Activated CD4-positive, CD25-positive, alpha-beta regulatory T cell treated with anti-CD3 and anti-CD28 coated beads, Interleukin-2, amount 50 U/mL, for 24 hours (primary cell): ENCODE results near the gene CDH5.

Source experiments
- ATAC-seq, 2 donors: fragments of 150-1000 bp; cut with Tn5 transposase; one replicate each; pipeline ENCODE4 v1.10.0; 2021; ENCODE audit warnings: mild to moderate bottlenecking in 1 of 2, moderate library complexity in 1 of 2

The CDH5 gene

GRCh38 chr16:66391726-66392670 lies 25.5 kb downstream of the CDH5 start:
- no peak for ATAC-seq

- no peak for ATAC-seq
Observed at GRCh38 chr16:66395806-66396555, 29.5 kb downstream of the CDH5 start.

GRCh38 chr16:66397736-66398433 lies 31.4 kb downstream of the CDH5 start:
- no peak for ATAC-seq

- ATAC-seq: no peak
Observed at GRCh38 chr16:66399031-66399430, 32.5 kb downstream of the CDH5 start.

GRCh38 chr16:66399930-66400329 lies 33.4 kb downstream of the CDH5 start:
- ATAC-seq: no peak

GRCh38 chr16:66400503-66401380 lies 34.3 kb downstream of the CDH5 start:
- ATAC-seq: no peak

GRCh38 chr16:66401610-66402009 lies 35.1 kb downstream of the CDH5 start:
- no peak for ATAC-seq

- no peak for ATAC-seq
Observed at GRCh38 chr16:66402166-66402565, 35.7 kb downstream of the CDH5 start.

- ATAC-seq: no peak
Observed at GRCh38 chr16:66402591-66403230, 36.2 kb downstream of the CDH5 start.

GRCh38 chr16:66403531-66404145 lies 37.1 kb downstream of the CDH5 start:
- no peak for ATAC-seq

- ATAC-seq: no peak
Observed at GRCh38 chr16:66405057-66405783, 38.7 kb downstream of the CDH5 start.

- ATAC-seq: peak; percentile 76 to 82
Observed at GRCh38 chr16:66406534-66407221, 40.2 kb downstream of the CDH5 start.

GRCh38 chr16:66408163-66409048 lies 41.9 kb downstream of the CDH5 start:
- ATAC-seq: peak; percentile 82 to 83

- no peak for ATAC-seq
Observed at GRCh38 chr16:66409156-66409555, 42.7 kb downstream of the CDH5 start.

- ATAC-seq: no peak
Observed at GRCh38 chr16:66412182-66412581, 45.7 kb downstream of the CDH5 start.

GRCh38 chr16:66414891-66415290 lies 48.4 kb downstream of the CDH5 start:
- no peak for ATAC-seq

GRCh38 chr16:66416136-66416535 lies 49.6 kb downstream of the CDH5 start:
- ATAC-seq: no peak

- ATAC-seq: no peak
Observed at GRCh38 chr16:66416939-66417700, 50.6 kb downstream of the CDH5 start.
